ENCODE data around the gene PRDM2.
"Not testable (repeated sequence)": the region's sequence is repeated elsewhere in the genome, so short reads cannot be mapped to it uniquely, and the experiment has no call there.

Gene PRDM2

DNA sequence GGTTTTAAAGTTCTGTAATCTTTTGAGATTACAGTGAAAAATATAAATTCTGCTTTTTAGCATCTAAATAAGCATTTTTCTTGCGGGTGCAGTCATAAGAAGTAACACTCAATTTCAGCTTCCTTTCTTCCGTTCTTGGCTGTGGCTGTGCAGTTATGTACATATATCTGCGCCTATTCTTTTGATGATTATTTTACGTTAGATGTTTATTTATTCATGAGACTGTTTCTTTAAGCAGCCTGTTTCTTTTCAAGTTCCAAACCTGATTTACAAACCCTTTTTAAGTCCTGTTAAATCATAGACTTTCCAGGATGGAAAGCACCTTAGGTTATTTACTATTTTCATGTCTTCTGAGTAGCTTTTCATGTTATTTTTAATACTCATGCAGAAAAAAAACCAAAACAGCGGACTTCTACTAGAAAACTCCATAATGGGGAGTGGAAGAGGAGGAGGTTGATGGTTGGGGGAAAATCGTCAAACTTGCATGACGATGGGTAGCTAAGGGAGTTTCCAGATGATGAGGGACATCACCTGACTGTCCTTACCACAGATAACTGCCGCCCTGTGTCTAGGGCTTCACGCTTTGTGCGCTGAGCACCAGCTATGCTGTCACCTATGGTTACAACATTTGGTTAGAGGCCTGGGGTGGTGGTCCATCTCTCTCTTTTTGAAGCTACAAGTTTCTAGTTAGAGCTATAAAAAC is 2.6 kb downstream of the PRDM2 start:
- no peak for DNase-seq

DNA sequence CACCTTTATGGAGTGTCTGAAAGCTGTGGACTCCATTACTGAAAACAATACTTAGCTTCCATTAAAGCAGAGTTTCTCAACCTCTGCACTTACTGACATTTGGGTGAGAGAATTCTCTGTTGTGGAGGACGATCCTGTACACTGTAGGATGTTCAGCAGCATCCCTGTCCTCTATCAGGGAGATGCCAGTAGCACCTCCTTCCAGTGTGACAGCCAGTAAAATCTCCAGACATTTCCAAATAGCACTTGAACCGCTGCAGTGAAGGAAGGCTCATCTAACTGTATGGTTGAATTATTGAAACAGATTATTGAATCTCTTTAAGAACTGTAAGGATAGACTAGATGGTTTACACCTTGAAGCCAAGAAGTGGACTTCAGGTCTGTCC is 3.1 kb downstream of the PRDM2 start:
- no peak for DNase-seq

DNA sequence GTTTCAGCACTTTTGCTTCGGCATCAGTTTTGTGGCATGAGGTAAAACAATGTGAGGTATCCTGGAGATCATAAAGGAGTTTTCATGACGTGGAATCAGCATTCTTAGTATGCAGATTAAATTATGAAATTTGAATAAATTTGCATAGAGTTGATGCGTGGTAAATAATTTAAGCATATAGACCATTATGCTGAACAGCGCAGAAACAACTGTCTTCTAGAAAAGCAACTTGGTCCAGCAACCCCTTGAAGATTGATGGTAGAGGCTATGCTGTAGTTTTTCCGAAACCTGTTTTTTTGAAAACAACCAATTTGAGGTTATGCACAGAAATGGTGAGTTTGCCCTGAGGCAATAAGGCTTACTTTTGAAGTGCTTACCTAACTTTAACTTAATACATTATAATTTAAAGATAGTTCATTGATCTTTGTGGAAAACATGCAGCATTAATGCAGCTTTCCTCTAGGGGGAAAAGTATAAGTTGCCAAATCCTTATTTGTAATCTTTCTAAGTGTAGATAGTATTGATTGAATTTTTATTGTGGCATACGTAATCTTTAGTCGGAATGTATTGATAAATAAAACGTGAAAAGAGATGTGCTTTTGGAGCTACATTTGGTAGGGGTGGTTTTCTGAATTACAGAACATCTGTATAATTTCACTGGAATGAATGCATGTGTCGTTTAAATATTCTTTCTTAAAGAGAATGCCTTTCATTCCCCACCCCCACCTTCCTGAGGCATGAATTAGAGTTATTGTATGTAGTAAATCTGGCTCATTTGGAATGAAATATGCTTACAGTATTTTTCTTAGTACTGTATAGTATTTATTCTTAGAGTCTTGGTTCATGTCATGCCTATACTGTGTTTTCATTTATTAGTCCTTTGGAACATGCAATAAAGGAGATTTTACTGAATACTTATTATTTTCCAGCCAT is 3.8 kb downstream of the PRDM2 start:
- no peak for DNase-seq

DNA sequence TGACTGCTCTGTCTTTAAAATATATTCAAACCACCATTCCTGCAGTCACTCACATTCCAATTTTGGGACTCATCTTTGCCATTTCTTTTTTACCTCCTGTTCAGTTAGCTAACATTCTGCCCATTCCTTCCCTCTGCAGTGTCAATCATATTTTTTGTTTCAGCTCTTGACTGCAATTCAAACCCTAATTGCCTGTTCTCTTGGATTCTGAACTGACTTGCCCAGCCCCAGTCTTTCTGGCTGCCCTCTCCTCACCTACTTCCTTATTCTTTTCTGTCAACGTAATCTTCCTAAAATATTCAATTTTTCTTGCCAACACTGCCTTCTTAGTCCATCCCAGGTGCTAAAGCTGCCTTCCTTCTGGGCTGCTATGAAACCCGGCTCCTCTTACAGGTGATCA is 6.1 kb downstream of the PRDM2 start:
- no peak for DNase-seq

DNA sequence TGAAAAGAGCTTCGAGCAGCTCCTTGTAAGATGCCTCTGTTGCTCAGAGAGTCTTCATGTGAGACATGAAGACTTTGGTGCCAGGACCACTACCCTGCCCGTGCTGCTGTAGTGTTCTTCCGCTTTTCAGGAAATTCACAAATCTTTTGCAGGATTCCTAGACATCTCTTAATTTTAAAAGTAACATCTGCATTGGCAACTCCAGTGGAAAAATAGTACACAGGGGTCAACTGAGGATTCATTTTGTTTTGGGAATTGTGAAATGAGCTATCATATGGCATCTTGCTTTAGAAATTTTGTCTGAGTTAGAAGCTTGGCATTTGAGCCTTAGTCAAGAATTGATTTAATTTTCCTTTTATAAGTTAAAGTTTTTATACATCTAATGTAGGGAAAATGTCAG is 7.2 kb downstream of the PRDM2 start:
- DNase-seq = no peak

DNA sequence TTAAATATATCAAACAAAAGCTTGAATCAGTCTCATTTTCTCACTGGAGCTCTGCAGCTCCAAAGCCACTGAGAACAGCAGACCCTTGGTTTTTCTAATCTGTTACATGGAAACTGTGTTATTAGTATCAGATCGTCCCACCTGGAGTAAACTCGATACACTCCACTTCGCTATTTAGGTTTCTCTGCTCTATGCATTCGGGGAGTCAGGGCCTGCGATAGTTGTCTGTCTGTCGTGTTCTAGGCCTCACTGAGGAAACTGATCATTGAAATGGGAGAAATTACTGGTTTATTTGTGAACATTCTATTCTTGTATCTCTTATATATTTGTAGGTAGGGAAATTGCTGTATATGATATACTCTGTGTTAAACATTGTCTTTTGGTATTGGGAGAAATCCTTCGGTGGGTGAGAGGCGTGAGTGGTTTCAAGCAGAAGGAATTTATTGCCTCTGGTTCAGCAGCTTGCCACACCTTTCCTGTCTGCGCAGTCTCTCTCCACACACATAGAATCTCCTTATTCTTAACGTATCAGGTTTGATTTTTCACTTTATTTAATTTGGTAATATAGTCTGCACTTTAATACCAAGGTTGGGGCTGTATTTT is 8.5 kb downstream of the PRDM2 start:
- no peak for DNase-seq

DNA sequence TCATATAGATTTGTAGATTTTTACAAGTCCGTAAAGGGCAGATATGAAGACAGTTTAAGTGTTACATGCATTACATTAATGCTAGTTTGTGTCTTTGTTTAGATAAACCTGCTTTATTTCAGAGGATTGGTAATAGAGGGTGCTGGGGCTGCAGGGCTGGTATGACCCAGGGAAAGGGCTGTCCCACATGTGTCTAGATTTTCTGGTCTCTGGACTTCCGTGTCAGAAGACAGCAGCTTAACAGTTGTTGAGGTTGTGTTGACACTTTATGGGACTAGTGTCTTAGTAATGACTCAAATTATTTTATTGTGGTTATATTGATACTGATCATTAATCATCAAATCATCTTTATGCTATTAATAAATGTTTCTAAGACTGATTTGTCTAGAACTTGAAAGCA is 10.1 kb downstream of the PRDM2 start:
- no peak for DNase-seq

DNA sequence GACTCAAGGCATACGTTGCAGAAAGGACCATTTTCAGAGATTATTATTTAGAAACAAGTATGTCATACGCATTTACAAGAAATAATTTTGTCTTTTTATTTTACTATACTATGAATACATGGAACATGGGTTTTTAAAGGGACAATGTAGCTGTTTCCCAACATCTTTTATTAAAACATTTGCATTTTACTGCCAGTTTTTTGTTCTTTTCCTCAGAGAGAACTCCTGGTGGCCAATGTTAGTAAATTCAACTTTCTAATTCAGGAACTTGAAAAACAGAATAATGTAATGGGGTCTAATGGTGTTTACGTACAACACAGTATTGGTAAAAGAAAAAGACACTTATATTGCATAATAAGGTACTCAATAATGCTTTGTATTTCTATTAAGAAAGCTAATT is 14.9 kb downstream of the PRDM2 start:
- no peak for DNase-seq

DNA sequence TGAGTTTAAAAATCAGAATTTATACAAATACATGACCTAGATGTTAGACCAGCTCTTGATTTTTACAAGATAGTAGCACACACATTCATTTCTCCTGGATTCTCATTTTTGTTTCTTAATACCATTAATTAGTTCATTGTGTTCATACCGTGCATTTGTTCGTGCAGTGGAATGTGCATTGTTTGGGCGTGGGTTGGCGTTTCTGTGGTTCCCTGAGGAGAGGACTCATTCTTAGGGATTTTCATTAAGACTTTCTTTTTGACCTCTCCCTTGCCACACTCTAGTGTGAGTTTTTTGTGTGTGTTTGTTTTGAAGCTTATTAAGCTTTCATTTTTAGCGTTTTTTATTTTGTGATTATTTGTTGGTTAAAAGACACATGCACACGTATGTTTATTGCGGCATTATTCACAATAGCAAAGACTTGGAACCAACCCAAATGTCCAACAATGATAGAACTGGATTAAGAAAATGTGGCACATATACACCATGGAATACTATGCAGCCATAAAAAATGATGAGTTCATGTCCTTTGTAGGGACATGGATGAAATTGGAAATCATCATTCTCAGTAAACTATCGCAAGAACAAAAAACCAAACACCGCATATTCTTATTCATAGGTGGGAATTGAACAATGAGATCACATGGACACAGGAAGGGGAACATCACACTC is 15.8 kb downstream of the PRDM2 start:
- DNase-seq = not testable (repeated sequence)

DNA sequence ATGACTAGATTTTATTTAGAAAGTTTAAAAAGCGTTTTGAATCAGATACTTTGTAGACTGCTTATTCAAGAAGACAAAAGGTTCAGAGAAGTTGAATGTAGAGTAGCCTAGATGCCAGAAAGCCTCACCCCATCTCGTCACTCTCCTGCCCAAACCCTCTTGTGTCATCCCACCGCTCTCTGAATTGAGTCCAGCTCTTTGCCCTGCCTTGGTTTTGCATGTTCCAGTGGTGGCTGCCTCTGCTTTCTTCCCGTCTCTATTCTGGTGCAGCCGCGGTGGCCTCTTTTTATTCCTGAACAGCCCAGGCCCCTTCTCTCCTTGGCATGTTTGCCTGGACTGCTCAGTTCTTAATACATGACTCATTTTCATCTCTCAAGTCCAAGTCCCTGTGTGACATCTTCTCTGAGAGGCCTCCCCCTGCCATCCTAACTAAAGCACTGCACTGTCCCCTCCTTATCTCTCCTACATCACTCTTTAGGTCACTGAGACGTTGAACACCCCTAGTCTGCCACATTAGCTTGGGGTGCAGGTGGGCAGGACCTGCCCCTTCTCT is 22.9 kb downstream of the PRDM2 start:
- no peak for DNase-seq

DNA sequence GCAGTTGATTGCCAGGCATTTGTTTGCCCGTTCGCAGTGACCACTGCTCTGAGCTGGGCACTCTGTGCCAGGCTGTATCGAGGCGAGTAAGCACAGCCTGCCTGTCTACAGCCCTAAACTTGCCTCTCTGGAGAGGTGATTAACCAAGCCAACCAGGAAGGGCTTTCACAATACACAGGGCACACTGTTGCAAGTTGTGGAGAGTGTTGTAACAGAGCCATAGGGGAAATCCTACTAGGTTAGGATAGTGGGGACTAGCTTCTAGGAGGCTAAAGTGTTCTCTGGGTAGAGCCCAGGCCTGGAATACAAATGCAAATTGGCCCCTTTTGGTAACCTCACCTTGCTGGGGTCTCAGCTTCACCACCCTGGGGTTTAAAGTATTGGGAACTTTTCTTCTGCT is 23.8 kb downstream of the PRDM2 start:
- DNase-seq = no peak

DNA sequence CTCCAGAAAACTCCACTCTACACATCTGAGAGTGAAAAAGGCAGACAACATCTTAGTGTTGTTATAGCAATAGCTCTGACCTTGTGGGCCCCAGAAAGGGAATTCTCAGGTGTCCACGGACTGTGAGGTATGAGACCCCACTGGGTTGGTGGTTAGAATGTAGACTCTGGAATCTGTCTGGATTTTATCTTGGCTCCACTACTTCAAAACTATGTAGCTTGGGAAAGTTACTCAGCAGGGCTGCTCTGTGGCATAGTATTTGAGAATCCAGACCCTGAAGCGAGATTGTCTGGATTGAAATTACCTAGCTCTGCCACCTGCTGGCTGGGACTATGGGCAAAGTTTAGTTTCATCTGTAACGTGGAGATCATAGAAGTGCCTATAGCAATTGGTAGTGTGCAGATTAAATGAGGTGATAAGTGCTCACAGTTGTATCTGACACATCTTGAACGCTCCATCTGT is 25.8 kb downstream of the PRDM2 start:
- no peak for DNase-seq

DNA sequence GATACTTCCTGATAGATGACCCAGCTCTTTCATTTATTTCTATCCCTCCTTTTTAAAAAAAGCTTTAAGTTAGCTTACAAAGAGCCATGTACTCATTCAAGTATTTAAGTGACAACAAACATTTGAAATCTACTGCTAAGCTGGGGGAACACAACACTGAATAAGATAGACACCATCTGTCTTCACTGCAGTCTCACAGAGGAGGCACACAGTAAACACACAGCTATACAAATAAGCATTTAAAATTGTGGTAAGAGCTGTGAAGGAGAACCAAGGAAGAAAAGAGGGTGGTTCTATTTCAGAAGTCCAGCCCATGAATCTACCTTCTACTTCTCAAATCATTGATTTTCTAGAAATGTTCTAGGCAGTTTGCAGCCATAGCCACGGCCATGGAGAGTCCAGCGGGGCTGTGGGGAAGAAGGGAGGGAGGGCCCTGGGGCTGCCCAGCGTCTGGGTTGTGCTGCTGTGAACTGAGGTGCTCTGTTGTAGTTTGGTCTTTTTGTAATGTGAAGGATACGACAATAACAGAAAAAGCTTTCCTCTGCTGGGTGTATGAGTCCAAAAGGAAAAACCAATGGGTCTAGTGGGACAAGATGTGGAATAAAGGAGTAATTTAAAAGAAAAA is 28.2 kb downstream of the PRDM2 start:
- DNase-seq = no peak

DNA sequence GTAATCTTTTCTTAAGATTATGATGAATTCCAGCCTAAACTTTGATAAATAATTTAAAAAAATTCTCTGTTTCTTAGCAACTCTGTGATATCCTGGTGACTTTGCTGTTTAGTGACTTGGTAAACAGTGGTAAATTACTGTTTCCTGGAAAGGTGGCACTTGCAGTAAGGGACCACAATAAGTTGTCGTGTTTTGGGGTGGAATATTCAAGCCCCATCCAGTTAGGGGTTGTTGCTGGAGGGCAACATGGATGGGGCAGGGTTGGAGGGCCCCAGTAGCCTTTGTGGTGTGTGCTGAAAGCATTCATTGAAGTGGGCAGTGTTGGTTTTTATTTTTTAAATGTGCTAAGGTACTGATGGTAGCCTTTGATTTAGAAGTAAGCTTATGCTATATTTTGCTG is 30.3 kb downstream of the PRDM2 start:
- DNase-seq = no peak

DNA sequence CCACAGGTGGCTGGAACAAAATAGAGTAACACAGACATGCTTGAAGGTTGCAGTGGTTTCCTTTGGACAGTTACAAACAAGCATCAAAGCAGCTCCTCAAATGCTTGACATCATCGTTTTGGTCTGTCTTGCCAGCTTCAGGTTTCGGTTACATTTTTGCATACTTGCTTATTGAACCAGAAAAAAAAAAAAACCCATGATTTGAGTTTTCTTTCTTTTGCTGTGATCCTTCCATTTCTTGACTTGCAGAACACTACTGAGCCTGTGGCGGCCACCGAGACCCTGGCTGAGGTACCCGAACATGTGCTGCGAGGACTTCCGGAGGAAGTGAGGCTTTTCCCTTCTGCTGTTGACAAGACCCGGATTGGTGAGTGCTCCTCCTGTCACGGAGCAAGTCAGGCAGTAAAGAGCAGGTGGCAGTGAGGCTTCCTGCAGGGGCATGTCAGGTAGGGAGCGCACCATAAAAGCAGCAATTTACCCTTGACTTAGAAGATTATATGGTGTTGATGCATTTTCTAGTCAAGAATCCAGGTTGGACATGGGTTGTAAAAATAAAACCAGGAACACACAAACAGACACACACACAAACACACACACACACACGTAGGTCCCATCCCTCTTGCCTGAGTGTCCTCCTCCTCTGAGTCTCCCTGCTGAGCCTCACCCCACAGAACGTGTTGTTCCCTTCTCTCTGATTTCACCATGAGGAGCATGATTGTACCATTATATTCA is 30.9 kb downstream of the PRDM2 start:
- DNase-seq = no peak

DNA sequence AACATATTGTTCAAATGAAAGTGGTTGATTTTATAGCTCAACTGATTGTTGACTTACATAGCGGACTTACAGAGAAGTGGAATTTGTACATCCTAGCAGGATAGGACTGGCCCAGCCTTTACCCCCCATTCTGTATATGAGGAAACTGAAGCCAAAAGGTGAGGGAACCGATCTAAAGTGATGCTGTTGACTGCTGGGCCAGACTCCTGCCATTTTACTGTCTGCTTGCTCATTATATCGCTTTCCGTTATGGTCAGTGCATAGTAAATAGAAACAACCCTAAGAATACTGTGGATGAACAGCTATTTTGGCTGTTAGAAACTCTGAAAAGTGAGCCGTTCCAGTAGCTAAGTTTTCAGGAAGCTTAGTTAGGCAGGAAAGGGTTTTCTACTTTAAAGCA is 31.9 kb downstream of the PRDM2 start:
- DNase-seq = no peak

DNA sequence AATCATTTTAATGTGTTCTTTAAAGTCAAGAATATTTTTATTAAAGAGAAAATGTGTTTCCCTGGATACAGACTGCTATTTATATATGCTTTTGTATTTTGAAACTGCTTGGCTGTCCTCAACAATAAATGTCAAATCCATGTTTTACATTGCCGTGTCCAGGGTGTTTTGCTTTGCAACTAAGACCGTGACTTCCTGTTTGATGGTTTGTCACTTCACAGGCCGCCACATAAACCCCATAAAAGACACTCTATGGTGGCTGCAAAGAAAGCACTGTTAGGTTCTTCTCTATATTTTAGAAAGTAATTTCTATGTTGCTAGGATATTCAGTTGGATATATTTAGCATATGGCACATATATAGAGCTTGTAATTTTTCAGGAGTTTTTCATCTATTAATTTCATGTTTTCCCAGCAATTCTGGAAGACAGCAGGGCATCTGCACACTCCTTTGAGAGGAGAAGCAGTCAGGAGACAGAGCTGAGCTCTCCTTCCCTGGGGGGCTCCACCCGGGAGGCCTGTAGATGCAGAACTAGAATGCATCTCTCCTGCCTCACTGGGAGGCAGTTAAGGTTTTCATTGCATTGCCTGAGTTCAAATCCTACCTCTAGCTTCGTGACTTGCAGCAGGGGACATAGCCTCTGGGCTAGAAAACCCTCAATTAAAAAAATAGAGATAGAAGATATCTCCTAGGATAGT is 33.1 kb downstream of the PRDM2 start:
- no peak for DNase-seq

DNA sequence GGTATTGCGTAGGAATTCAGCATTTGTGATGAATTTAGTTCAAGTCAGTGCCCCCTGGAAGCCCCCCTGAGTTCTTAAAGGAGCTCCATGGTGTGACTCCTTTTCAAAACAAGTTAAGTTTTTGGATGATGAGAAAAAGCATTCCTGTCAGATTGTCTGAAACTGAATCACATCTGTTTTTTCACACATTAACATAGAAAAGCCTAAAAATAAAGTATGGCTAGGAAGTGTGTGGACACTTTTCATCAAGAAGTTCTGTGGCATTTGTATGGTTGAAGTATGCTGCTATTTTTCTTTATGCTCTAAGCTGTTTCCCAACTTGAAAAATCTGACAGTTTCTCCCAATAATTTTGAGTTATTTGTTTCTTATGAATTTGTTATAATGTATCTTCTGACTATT is 33.7 kb downstream of the PRDM2 start:
- no peak for DNase-seq

DNA sequence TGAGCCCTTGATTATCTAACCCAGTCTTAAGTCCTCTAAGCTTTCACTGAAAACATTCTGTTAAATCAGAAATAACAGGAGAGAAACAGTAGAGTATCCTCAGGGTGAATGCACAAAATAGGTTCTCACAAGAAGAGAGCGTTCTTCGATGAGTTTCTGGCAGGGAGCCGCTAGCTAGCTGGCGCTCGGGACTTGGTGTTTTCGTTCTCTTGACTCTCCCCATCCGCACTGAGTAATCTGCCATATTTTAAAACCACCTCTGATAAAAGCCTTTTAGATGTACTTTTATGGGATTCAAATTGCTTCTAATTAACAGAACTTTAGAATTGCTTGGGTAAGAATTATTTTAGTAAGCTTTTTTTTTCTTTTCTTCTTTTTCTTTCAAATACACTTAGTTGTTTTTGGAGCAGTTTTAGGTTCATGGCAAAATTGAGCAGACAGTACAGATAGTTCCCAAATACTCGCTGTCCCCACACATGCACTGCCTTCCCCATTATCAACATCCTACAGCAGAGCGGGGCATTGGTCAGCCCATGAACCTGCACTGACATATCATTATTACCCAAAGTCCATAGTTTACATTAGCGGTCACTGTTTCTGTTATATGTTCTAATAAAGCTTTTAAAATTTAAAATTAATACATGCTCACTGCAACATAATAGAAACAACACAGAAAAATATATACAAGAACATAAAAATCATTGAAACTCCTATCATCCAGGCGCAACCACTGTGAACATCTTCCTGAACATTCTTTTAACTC is 35.4 kb downstream of the PRDM2 start:
- no peak for DNase-seq

DNA sequence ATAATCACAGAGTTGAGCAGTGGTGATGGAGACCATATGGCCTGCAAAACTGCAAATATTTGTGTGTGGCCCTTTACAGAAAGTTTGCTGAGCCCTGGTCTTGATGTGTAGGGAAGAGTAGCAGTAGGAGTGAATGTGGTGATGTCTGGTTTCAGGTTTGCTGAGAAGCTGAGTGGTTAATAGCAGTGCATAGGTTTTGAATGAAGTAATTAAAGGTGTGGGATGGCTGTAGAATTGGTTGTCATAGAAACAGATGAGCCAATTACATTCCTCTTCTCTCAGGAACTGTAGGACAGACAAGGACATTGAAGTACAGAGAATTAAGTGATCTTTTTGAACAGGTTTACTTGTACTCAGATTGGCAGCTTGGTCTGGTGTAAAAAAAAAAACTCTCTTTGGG is 37.4 kb downstream of the PRDM2 start:
- no peak for DNase-seq
